Stimulated activated CD8-positive, alpha-beta memory T cell treated with anti-CD3 and anti-CD28 coated beads, Interleukin-15, amount 100 ng/mL, for 4 hours (primary cell): ENCODE data around the gene CCDC24.

Source experiments
- DNase-seq, 2 donors: peaks; one replicate each; pipeline ENCODE4 v3.0.0-alpha.2; 2020; ENCODE audit warnings: low read depth in 2 of 2

The CCDC24 gene

GRCh38 chr1:44040418-44040817 is 49.0 kb downstream of the CCDC24 start:
- DNase-seq: no peak

GRCh38 chr1:44040846-44041245 is 49.4 kb downstream of the CCDC24 start:
- no peak for DNase-seq

GRCh38 chr1:44043176-44044070 is 52.0 kb downstream of the CCDC24 start:
- DNase-seq: no peak

GRCh38 chr1:44044071-44044801 is 52.8 kb downstream of the CCDC24 start:
- DNase-seq: no peak

- no peak for DNase-seq
These were observed 53.7 kb downstream of the CCDC24 start for GRCh38 chr1:44045064-44045463.
